GM12865 (cell line): ENCODE data around the gene CIAO2B.

ENCODE experiments used
- DNase-seq: peaks from one replicate; pipeline ENCODE4 v3.0.0; 2010; ENCODE audit warnings: low read depth
- H3K4me3 ChIP-seq: 2 replicates; pipeline ENCODE4 v1.5.1; 2011; ENCODE audit warnings: mild to moderate bottlenecking, low read depth, low read length, control low read depth
- TF ChIP-seq, protein P1 (sequence below): IDR thresholded peaks from 2 replicates; pipeline ENCODE4 v1.5.1; 2011; ENCODE audit warnings: low read length, control low read depth, low read depth, inconsistent platforms; ENCODE audit not compliant: insufficient read depth; ENCODE audit errors: missing control alignments

Gene CIAO2B

DNA sequence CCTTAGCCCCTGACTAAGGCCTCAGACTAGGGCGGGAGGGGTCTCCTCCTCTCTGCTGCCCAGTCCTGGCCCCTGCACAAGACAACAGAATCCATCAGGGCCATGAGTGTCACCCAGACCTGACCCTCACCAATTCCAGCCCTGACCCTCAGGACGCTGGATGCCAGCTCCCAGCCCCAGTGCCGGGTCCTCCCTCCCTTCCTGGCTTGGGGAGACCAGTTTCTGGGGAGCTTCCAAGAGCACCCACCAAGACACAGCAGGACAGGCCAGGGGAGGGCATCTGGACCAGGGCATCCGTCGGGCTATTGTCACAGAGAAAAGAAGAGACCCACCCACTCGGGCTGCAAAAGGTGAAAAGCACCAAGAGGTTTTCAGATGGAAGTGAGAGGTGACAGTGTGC lies 39.5 kb upstream of the CIAO2B start:
- TF ChIP-seq, protein P1, sequence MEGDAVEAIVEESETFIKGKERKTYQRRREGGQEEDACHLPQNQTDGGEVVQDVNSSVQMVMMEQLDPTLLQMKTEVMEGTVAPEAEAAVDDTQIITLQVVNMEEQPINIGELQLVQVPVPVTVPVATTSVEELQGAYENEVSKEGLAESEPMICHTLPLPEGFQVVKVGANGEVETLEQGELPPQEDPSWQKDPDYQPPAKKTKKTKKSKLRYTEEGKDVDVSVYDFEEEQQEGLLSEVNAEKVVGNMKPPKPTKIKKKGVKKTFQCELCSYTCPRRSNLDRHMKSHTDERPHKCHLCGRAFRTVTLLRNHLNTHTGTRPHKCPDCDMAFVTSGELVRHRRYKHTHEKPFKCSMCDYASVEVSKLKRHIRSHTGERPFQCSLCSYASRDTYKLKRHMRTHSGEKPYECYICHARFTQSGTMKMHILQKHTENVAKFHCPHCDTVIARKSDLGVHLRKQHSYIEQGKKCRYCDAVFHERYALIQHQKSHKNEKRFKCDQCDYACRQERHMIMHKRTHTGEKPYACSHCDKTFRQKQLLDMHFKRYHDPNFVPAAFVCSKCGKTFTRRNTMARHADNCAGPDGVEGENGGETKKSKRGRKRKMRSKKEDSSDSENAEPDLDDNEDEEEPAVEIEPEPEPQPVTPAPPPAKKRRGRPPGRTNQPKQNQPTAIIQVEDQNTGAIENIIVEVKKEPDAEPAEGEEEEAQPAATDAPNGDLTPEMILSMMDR, result no peak
- H3K4me3 ChIP-seq, result no peak overlapping the region
- no peak for DNase-seq

DNA sequence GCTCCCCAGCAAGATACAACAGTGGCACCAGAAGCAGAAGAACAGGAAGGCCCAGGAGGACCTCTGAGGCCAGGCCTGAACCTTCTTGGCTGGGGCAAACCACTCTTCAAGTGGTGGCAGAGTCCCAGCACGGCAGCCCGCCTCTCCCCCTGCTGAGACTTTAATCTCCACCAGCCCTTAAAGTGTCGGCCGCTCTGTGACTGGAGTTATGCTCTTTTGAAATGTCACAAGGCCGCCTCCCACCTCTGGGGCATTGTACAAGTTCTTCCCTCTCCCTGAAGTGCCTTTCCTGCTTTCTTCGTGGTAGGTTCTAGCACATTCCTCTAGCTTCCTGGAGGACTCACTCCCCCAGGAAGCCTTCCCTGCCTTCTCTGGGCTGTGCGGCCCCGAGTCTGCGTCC lies 38.8 kb upstream of the CIAO2B start:
- DNase-seq, result no peak
- TF ChIP-seq, protein P1, result no peak
- H3K4me3 ChIP-seq, result no peak overlapping the region

DNA sequence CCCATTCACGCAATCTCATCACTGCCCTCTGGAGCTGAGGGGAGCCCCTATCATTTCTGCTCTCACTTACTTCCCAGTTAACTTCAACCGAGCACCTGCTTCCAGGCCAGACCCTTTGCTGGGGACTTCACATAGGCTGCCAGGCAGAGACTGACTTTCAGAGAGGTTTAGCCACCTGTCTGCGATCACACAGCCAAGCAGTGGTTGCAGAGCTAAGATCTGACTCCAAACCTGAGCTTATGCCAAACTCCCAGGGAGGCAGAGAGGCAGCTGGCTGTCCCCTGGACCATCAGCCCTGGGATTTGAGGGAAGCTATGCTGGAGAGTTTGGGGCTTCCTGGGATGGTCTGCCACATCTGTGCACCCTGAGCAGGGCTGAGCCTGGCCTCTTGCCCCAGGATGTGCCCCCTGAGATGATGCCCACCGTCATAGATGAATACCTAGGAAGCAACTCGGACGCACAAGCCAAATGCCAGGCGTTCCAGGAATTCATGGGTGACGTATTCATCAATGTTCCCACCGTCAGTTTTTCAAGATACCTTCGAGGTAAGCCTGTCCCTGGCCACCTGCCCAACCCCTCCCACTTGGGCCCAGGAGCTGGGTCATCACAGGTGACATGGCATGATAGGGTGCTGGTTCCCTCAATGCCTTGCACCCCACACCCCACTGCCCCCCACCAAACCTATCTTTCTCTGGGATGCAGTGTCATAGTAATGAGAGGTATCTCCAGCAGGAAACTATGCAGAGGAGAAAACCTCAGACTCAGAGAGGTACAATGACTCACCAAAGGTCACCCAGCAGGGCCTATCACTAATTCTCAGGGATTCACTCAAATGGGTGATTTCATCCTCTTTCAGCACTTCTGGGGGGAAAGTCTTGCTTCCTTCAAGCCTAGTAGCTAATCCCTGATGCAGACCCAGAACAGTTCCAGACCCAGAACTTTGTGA lies 36.8 kb upstream of the CIAO2B start:
- no peak overlapping the region for H3K4me3 ChIP-seq
- TF ChIP-seq, protein P1, result no peak
- DNase-seq, result no peak

DNA sequence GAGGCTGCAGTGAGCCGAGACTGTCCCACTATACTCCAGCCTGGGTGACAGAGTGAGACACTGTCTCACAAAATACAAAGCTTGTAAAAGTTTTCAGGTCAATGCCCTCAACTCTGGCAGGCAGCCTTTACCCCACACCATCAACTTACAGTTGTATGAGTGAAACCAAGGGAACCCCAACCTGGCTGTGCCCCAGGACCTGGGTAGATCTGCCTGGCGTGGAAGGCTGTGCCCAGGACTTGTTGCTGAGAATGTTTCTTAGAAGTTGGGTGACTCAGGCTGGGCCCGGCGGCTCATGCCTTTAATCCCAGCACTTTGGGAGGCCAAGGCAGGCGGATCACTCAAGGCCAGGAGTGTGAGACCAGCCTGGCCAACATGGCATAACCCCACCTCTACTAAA lies 34.6 kb upstream of the CIAO2B start:
- no peak overlapping the region for H3K4me3 ChIP-seq
- DNase-seq, result no peak
- TF ChIP-seq, protein P1, result no peak

DNA sequence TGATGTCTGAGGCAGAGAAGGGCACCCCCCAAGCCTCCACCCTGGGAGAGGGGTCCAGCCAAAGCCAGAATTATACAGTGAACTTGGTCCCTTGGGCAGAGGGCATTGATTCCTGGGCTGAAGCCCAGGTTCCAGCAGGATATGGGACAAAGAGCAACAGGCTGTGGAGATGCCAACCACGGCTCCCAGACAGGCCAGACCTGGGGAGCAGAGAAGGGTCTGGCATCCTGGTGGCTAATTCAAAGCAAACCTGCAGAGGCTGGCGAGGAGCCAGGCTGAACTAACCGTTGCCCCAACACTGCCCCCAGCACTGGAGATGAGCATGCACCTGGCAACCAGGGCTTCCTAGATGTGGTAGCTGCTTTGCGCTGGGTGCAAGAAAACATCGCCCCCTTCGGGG lies 29.8 kb upstream of the CIAO2B start:
- TF ChIP-seq, protein P1, result no peak
- H3K4me3 ChIP-seq, result no peak overlapping the region
- no peak for DNase-seq

DNA sequence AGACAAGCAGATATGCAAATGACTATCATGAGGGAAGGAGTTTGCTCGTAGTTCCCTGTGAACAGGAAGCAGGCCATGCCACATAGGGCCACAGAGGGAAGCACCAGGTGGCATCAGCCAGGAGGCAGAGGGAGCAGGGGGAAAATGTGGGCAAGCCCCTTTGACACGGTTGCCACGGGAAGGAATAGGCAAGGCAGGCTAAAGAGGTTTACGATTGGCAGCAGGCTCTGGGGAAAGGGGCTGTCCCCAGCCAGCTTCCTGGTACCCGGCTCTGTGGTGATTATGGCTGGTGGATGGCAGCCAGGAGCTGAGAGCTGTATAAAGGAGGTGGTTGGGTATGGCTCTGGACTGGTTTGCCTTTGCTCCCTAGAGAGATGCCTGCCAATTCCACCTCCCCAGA lies 27.7 kb upstream of the CIAO2B start:
- H3K4me3 ChIP-seq, result no peak overlapping the region
- no peak for DNase-seq
- TF ChIP-seq, protein P1, result no peak

DNA sequence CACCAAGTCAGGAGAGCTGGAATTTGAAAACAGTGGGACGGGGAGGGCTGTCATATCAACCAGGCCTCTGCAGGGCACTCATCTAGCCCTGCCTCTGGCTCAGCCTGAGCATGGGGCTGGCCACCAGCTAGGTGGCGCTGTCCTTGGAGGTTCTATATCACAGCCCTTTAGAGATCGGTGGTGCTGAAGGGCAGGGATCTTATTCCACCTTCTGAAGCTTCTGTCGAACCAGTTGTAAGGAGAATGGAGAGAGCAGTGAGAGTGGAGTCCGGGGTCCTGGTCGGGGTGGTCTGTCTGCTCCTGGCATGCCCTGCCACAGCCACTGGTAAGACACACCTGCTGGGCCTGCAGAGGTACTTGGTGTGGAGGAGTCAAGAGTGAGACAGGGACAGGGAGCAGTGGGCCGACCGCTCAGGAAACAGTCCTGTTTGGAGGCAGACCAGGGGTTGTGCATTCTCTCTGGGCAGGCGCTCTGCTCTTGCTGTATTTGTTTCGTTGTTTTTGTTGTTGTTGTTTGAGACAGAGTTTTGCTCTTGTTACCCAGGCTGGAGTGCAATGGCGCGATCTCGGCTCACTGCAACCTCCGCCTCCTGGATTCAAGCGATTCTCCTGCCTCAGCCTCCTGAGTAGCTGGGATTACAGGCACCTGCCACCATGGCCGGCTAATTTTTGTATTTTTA lies 27.0 kb upstream of the CIAO2B start, which contains the start of gene CES3:
CES3 (plus strand) TSS at position 202 of the 680 bp plus-strand sequence; CDS start at position 244, 42 bp downstream.
- TF ChIP-seq, protein P1, result peak; percentile 85
- DNase-seq, result peak; percentile 80
- H3K4me3 ChIP-seq, result no peak within 1 kb of the TSS
